22Rv1 (cell line): Measurements from ENCODE around the gene KIF6.

ENCODE experiments used
- CTCF ChIP-seq: fragments of 450-650 bp; IDR thresholded peaks from 2 replicates; pipeline ENCODE4 v1.5.1; 2017; ENCODE audit warnings: mild to moderate bottlenecking
- ZFX ChIP-seq: fragments of 450-650 bp; IDR thresholded peaks from 2 replicates; pipeline ENCODE4 v1.6.1; 2017; ENCODE audit warnings: antibody characterized with exemption, borderline replicate concordance

DNA sequence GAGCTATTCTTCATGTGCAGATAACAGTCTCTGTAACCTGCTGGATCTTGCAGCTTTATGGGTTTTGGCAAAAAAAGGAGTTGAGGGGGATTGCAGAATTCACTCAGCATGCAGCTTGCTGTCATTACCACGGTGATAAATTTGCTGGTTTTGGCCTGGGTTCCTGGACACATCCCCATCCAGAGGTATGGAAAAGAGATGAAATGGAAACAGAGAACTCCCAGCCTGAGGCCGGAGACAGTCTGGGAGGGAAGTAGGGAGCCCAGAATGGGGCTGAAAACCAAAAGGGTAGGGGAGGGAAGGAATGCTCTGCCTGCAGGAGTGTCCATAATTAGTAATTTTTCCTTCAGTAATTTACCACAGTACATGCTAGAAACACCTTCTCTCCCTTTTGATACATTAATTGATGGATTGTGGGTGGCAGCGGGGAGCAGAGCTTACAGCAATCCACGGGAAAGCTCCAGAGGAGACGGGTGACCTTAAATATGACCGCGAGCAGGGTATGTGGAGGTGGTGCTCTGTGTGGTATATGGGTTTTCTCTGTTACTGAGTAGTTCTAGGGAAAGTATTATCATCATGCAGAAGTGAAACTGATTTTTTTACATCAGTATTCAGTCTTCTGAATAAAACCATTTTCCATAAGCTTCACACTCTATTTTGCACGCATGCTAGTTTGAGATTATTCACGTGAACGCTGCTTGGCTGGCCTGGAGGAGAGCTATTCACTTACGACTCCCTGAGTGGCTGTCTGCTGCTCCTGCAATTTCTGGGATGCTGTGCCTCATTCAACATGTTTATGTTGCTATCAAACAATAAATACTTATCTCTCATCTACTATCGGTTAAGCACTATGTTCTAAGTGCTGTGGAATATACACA is 336.4 kb downstream of the KIF6 start:
- TF ChIP-seq CTCF: no peak
- no peak for TF ChIP-seq ZFX
